ENCODE results near the gene PCAT6.

Gene PCAT6

DNA sequence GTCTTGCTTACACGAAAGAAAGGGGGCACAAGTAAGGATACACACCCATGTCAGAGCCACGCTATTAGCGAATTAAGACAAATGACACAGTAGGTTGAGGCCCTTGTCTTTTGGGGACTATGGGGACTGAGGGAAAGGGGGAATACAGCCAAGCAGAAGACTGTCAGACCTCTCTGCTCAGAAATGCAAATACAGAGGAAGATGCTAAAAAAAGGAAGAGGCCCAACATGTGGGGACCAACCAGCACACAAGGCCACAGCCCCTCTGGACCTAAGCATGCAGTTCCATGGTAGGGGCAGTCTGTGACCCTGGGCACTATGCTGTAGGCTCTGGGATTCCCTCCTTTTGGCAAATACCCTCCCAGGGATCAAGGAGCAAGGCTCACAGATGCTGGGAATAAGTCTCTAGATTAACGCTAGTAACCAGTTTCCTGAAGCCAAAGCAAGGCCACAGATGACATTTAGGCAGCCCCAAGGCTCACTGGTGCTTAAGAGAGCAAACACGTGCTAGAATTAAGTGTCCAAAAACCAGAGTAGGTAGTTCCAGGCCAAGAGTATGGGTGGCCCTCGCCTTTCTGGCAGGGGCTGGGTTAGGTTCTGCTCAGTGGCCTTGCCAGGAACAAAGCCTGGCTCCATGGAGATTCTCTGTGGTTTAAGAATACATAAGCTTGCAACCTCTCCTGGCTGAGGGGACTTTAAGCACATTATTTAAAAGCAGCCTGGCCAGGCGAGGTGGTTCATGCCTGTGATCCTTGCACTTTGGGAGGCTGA, 40.0 kb downstream of the PCAT6 start:
- DNase-seq: no peak

DNA sequence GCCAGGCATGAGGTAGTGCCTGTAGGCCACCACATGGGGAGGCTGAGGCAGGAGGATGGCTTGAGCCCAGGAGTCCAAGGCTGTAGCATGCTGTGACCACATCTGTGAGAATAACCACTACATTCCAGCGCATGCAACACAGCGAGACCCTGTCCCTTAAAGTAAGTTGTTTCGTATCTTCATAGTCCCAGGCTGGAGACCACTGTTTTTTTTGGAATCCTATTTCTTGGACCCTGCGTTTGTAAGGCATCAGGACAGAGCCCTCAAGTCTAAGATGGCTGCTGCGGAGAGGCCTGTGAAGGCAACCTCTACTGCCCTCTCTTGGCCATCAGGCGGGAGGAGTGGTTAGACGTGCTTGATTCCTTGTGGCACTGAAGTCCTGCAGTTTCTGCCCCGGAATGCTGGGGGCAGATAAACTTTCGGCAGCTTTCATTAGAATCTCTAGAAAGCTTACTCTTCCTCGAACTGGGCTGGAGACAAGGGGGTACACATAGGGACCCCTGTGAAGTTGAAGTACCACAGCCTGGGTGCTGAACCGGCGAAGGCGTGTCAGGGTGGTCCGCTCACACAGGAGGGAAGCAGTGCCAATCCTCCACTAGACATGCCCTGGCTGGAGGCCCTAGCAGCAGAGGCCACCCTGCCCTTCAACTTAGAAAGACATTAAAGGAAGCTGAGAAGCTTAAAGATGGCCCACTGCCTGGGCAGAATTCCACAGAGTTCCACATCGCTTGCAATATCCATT, 41.6 kb downstream of the PCAT6 start:
- peak; percentile 48 to 57 for DNase-seq

DNA sequence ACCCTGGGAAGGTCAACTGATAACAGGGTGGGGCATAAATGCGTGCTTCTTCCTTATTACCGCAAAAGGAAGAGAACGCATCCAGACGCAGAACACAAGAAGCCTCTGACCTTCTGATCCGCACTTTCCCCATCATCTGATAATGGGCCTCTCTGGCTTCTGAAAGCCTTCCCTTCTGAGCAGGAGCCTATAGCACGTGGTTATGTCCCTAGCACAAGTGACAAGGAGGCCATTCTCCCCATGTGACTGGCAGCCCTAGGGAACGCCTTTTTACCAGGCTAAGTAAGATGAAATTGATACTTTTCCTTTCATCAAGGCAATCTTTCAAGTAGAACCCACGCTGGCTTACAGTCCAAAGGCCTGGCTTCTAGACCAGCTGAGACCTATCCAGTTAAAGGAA, 44.0 kb downstream of the PCAT6 start:
- no peak for DNase-seq

GRCh38 chr1:202856014-202856413, 45.3 kb downstream of the PCAT6 start:
- no peak for DNase-seq

DNA sequence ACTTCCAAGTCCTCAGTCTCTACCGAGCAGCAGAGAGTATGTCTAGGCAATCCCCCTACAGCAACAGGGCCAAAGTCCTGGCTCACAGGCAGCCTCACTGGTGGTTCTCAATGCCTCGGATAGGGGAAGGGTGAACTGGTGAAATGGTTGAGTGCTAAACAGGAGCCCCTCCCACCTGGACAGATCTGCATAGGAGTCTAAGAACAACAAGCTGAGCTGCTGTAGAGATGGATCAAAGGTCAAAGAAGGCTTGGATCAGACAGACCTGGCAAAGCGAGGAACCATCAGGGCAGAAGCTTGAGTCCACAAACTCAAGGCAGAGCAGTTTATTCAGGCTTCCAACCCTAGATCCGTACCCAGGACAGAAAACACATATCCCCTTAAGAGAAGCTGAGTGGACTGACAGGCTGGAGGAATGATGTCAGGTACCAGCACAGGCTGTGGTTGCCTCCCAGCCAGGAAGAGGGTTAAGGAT, 46.4 kb downstream of the PCAT6 start:
- no peak for DNase-seq

- DNase-seq: no peak
Observed at GRCh38 chr1:202858331-202858730, 47.6 kb downstream of the PCAT6 start.

GRCh38 chr1:202858789-202859414, 48.1 kb downstream of the PCAT6 start:
- DNase-seq: no peak

DNA sequence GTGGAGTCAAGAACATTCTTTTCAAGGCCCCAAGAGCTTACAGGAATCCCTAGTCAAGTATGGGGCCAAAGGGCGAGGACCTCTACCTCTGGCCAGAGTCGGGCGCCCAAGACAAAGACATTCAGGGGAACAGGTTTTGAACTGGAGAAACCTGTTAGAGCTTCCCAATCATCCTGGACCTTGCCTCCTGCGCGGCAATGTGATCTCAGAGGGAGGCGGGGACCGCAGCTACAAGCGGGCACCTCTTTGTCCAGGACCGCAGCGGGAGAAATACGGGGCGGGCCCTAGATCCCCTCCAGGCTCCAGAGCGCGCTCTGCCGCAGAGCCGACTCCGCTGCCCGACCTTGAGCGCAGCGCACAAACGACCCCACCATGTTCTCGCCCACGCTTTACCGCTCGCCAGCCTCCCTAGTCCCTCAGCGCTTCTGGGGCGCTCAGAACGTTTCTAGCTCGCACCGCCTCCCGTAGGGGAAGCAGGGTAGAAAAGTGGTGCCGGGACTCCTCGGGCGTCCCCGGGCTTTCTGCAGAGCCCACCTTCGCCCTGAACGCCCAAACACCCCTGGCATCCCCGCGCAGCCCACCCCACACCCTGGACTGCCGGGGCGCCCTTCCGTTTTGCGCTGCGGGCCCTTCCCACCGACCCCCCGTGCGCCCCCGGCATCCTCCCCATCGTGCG, 50.1 kb downstream of the PCAT6 start:
- peak; percentile 26 to 44 for DNase-seq
